Epithelial cell of proximal tubule (primary cell): ENCODE results near the gene C19orf47. TPM values are rescaled to one million over a fixed set of nuclear protein-coding genes. Genes with fewer than 3 reads are reported as not detected.
A peak's percentile ranks its signal among the peaks of the same experiment; 100 is the strongest.

Experiments used
- DNase-seq: peaks from one replicate; pipeline ENCODE4 v3.0.0-alpha.2; 2011; ENCODE audit warnings: low read depth
- H3K4me3 ChIP-seq: 2 replicates; pipeline ENCODE4 v1.5.1; 2011; ENCODE audit warnings: low read depth, mild to moderate bottlenecking, low read length
- total RNA-seq: library from RNA; depleted of rRNA; stranded (reverse); fragments of >200 nt; gene quantifications from 2 replicates; pipeline ENCODE4 v1.2.3, GENCODE V29; 2015
- TF ChIP-seq, protein P1 (sequence below): conservative IDR thresholded peaks from 2 replicates; pipeline ENCODE4 v1.5.1; 2012; ENCODE audit warnings: low read depth, mild to moderate bottlenecking, low read length

Gene C19orf47
- total RNA-seq, 1 donor from 2014 or later = 13.5 TPM

DNA sequence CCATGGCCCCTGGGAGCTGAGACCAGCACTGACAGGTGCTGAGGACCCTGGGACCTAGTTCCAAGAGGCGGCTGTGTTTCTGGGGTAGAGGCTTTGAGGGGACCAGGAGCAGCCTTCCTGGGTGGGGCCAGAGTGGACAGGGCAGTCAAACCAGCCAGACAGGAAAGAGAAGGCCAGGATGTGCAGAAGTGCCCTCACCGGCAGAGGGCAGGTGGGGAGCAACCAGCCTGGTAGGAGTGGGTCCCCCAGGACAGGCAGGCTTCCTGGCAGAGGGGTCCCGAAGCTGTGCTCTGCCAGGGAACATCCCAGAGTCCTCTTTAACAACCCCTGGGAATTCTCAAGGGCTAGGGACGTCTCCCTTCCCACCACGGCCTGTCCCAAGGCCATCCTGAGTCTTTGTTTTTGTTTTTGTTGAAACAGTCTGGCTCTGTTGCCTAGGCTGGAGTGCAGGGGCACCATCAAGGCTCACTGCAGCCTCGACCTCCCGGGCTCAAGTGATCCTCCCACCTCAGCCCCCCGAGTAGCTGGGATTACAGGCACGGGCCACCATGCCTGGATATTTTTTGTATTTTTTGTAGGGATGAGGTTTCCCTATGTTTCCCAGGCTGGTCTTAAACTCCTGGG, 44.8 kb upstream of the C19orf47 start:
- no peak for DNase-seq
- no peak overlapping the region for H3K4me3 ChIP-seq
- TF ChIP-seq, protein P1, sequence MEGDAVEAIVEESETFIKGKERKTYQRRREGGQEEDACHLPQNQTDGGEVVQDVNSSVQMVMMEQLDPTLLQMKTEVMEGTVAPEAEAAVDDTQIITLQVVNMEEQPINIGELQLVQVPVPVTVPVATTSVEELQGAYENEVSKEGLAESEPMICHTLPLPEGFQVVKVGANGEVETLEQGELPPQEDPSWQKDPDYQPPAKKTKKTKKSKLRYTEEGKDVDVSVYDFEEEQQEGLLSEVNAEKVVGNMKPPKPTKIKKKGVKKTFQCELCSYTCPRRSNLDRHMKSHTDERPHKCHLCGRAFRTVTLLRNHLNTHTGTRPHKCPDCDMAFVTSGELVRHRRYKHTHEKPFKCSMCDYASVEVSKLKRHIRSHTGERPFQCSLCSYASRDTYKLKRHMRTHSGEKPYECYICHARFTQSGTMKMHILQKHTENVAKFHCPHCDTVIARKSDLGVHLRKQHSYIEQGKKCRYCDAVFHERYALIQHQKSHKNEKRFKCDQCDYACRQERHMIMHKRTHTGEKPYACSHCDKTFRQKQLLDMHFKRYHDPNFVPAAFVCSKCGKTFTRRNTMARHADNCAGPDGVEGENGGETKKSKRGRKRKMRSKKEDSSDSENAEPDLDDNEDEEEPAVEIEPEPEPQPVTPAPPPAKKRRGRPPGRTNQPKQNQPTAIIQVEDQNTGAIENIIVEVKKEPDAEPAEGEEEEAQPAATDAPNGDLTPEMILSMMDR = peak; percentile 34

DNA sequence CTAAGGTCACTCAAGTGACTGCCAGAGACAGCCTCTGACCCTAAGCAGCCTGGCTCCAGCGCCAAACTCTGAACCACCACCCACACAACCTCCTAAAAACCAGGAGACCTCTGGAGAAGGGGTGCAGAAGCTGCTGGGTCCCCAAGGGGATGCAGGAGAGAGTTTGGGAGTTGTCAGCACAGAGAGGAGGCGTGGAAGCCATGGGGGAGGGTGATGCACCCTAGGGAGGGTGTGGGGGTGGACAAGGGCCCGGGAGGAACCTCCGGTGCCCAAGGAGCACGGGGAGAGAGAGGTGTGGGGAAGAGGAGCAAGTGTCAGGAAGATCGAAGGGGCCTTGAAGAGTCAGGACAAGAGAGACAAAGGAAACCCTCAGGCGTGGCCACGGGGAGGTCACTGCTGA, 43.9 kb upstream of the C19orf47 start:
- no peak overlapping the region for H3K4me3 ChIP-seq
- DNase-seq = no peak
- TF ChIP-seq, protein P1 = no peak

GRCh38 chr19:40390084-40390742, 42.0 kb upstream of the C19orf47 start, which contains the start of gene HIPK4:
HIPK4 (minus strand) TSS chr19:40390181; CDS start chr19:40389902, 279 bp downstream.
- H3K4me3 ChIP-seq = no peak within 1 kb of the TSS
- TF ChIP-seq, protein P1 = no peak

DNA sequence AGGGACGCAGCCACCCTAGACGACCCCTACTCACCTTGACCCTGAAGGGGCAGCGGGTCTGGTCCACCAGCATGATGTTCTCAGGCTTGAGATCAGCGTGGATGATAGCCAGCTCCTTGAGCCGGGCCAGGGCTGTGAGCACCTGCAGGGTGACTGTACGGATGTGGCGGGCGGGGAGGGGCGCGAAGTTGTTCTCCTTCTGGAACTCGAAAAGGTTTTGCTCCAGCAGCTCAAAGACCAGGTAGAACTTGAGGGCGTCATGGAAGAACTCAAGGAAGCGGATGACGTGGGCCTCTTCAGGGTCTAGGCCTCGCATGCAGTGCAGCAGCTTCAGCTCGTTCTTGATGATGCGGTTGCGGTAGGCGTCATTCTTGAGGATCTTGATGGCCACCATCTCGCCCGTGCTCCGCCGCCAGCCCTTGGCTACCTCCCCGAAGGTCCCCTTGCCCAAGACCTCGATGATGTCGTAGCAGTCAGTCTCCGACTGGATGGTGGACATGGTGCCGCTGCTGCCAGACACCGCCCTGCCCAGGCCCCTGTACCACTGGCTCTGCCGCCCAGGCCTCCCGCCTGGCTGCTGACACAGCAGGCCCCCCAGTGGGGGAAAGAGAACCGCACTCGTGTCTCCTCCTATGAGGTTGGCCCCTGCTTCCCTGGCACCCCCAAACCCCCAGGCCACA, 41.3 kb upstream of the C19orf47 start:
- TF ChIP-seq, protein P1 = no peak
- no peak for DNase-seq
- H3K4me3 ChIP-seq = no peak overlapping the region

More at GRCh38 chr19:40390084-40390742, 42.0 kb upstream of the C19orf47 start, which contains the start of gene HIPK4:
- DNase-seq = no peak

- TF ChIP-seq, protein P1 = no peak
- H3K4me3 ChIP-seq = no peak overlapping the region
- DNase-seq = no peak
Measured at GRCh38 chr19:40388481-40388880, 40.3 kb upstream of the C19orf47 start.

GRCh38 chr19:40387155-40387554, 39.0 kb upstream of the C19orf47 start:
- no peak for DNase-seq
- H3K4me3 ChIP-seq = no peak overlapping the region
- TF ChIP-seq, protein P1 = no peak
